ENCODE results near the gene ELMO2. TPM values are rescaled to one million over a fixed set of nuclear protein-coding genes. Genes with fewer than 3 reads are reported as not detected.

Gene ELMO2
- total and polyA plus RNA-seq, 12 donors, result 17.2 to 46.0 (median 27.5) TPM

DNA sequence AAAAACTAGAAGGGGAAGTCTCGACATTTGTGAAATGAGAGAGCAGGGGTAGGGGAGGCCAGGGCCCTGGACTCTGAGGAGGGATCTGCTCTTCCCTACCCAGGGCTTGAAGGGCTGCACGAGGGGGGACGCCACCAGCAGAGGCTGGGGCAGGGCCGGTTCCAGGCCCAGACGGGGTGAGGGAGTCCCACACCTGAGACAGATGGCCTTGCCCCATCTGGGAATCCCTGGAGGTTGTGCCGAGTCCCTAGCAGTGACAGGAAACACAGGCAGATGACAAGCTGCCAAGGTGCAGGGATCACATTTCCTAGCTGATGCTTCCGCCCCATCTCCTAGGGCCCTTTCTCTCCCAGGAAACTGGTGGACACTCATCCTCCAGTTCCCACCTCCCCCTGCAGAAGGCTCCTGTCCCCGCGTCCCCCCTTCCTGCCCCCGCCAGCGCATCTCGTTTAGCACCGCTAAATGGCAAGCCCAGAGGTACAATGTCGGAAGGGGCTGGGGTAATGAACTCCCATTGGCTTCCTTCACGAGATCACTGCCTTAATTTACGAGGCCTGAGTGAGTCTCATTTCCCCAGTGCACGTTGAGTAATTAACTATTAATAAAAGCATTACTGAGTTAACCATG, 63.0 kb downstream of the ELMO2 start:
- 7% methylated on average over 17 of the region's 17 CpGs for WGBS, 2 donors
- TF ChIP-seq, protein P1, sequence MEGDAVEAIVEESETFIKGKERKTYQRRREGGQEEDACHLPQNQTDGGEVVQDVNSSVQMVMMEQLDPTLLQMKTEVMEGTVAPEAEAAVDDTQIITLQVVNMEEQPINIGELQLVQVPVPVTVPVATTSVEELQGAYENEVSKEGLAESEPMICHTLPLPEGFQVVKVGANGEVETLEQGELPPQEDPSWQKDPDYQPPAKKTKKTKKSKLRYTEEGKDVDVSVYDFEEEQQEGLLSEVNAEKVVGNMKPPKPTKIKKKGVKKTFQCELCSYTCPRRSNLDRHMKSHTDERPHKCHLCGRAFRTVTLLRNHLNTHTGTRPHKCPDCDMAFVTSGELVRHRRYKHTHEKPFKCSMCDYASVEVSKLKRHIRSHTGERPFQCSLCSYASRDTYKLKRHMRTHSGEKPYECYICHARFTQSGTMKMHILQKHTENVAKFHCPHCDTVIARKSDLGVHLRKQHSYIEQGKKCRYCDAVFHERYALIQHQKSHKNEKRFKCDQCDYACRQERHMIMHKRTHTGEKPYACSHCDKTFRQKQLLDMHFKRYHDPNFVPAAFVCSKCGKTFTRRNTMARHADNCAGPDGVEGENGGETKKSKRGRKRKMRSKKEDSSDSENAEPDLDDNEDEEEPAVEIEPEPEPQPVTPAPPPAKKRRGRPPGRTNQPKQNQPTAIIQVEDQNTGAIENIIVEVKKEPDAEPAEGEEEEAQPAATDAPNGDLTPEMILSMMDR (IDR thresholded peaks at IDR 0.05), result no peak
- Histone ChIP-seq H3K27ac (no peak overlapping the region), H3K4me1 (peaks cover 3 to 23% (median 15%) of the 10 kb centered on the region in 9 donors), H3K27me3 (peaks cover 0 to 56% (median 52%) of the 10 kb centered on the region in 7 donors), H3K9me3 (no peaks in the 10 kb centered on the region), H3K4me3 (peak overlapping the region in 3 of 10 donors; percentile 3 to 19 (median 8)), H3K36me3 (peaks cover 0 to 15% (median 0%) of the 10 kb centered on the region in 9 donors)
- ATAC-seq (peak in 3 of 8 donors; percentile 14 to 48 (median 34)), DNase-seq (no peak)
- intact Hi-C loops (cut with DNase I), result loop anchor here in 2 of 10 donors (2.0 to 10.0 kb wide), 2 partner anchors 51 to 329 kb away; no protein-coding TSS in a partner anchor

GRCh38 chr20:46342451-46343347, 63.7 kb downstream of the ELMO2 start:
- H3K9me3 ChIP-seq, result no peaks in the 10 kb centered on the region
- H3K27ac ChIP-seq, result no peak overlapping the region
- intact Hi-C loops (cut with DNase I), result loop anchor here in 2 of 10 donors (2.0 to 10.0 kb wide), 2 partner anchors 50 to 328 kb away; no protein-coding TSS in a partner anchor
- H3K27me3 ChIP-seq, result peaks cover 0 to 62% (median 60%) of the 10 kb centered on the region in 7 donors
- 33 to 37% methylated on average over 17 of the region's 17 CpGs for WGBS, 2 donors
- H3K4me3 ChIP-seq, result peak overlapping the region in 3 of 10 donors; percentile 3 to 19 (median 8)
- ATAC-seq, result peak in 2 of 8 donors; percentile 8 to 17
- TF ChIP-seq, protein P1 (IDR thresholded peaks at IDR 0.05), result no peak
- no peak for DNase-seq
- H3K36me3 ChIP-seq, result peaks cover 0 to 8% (median 0%) of the 10 kb centered on the region in 9 donors
- peaks cover 0 to 16% (median 12%) of the 10 kb centered on the region in 9 donors for H3K4me1 ChIP-seq

DNA sequence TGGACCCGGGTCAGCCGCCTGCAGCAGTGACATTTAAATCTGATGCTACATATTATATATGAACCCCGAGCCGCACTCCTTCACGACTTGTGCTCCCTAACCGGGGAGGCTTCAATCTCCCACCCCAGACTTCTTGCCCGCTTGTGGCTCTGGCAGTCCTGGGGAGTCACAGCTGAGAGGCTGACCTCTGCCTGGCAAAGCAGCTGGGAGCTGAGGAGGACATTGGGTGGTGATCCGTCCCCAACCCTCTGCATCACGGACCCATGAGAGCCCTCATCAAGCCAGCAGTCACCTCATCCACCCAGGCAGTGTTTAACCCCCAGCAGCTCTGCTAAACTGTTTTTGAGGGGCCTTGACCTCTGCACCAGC, 64.4 kb downstream of the ELMO2 start:
- 53 to 56% methylated on average over 9 of the region's 9 CpGs for WGBS, 2 donors

More for the DNA sequence above, 64.4 kb downstream of the ELMO2 start:
- Histone ChIP-seq H3K27me3 (peaks cover 0 to 69% (median 61%) of the 10 kb centered on the region in 7 donors), H3K27ac (no peak overlapping the region), H3K4me1 (peaks cover 0 to 15% (median 12%) of the 10 kb centered on the region in 9 donors), H3K36me3 (peaks cover 0 to 4% (median 0%) of the 10 kb centered on the region in 9 donors), H3K4me3 (no peak overlapping the region), H3K9me3 (no peaks in the 10 kb centered on the region)
- TF ChIP-seq, protein P1 (IDR thresholded peaks at IDR 0.05), result no peak
- intact Hi-C loops (cut with DNase I), result loop anchor here in 2 of 10 donors (2.0 to 10.0 kb wide), 2 partner anchors 49 to 327 kb away; no protein-coding TSS in a partner anchor
- no peak for ATAC-seq
- no peak for DNase-seq
